Smooth muscle cell (in vitro differentiated cells): ENCODE results near the gene AJAP1. TPM values are rescaled to one million over a fixed set of nuclear protein-coding genes. Genes with fewer than 3 reads are reported as not detected.

Experiments used
- DNase-seq: peaks from one replicate; lab custom pipeline; 2025; ENCODE audit not compliant: unreplicated experiment; lab: John Stamatoyannopoulos, UW
- H2AFZ ChIP-seq: fragments of 200-600 bp; sonication (generic); 2 replicates; pipeline ENCODE4 v1.6.0; 2016; ENCODE audit warnings: antibody characterized with exemption, low read depth, mild to moderate bottlenecking
- H3F3A ChIP-seq: fragments of 200-600 bp; sonication (generic); 2 replicates; pipeline ENCODE4 v1.6.0; 2017; ENCODE audit warnings: antibody characterized with exemption, low read depth
- H3K27ac ChIP-seq: fragments of 200-600 bp; sonication (generic); 2 replicates; pipeline ENCODE4 v1.5.1; 2016; ENCODE audit warnings: low read depth, mild to moderate bottlenecking
- H3K27me3 ChIP-seq: fragments of 200-600 bp; sonication (generic); 2 replicates; pipeline ENCODE4 v1.6.1; 2016; ENCODE audit warnings: low read depth, mild to moderate bottlenecking
- H3K36me3 ChIP-seq: fragments of 200-600 bp; sonication (generic); 2 replicates; pipeline ENCODE4 v1.5.1; 2016; ENCODE audit warnings: low read depth
- H3K4me1 ChIP-seq: fragments of 200-600 bp; sonication (generic); 2 replicates; pipeline ENCODE4 v1.5.1; 2016; ENCODE audit warnings: low read depth
- H3K4me2 ChIP-seq: fragments of 200-600 bp; sonication (generic); 2 replicates; pipeline ENCODE4 v1.6.0; 2016; ENCODE audit warnings: mild to moderate bottlenecking
- H3K4me3 ChIP-seq: fragments of 200-600 bp; sonication (generic); 2 replicates; pipeline ENCODE4 v1.5.1; 2016; ENCODE audit warnings: mild to moderate bottlenecking
- H3K79me2 ChIP-seq: fragments of 200-600 bp; sonication (generic); 2 replicates; pipeline ENCODE4 v1.6.0; 2016; ENCODE audit warnings: low read depth, mild to moderate bottlenecking
- H3K9ac ChIP-seq: fragments of 200-600 bp; sonication (generic); 2 replicates; pipeline ENCODE4 v1.6.0; 2016; ENCODE audit warnings: low read depth
- H3K9me3 ChIP-seq: fragments of 200-600 bp; sonication (generic); replicated peaks from 2 replicates; pipeline ENCODE4 v1.5.1; 2016; ENCODE audit warnings: low read depth
- H4K20me1 ChIP-seq: fragments of 200-600 bp; sonication (generic); 2 replicates; pipeline ENCODE4 v1.6.0; 2016; ENCODE audit warnings: low read depth
- CTCF ChIP-seq: fragments of 200-600 bp; sonication (generic); IDR thresholded peaks from 2 replicates; pipeline ENCODE4 v1.5.1; 2017; ENCODE audit warnings: borderline replicate concordance, mild to moderate bottlenecking, antibody characterized with exemption; ENCODE audit not compliant: insufficient read depth, poor library complexity, severe bottlenecking
- WGBS: methylation state at CpG from one replicate; pipeline ENCODE4 v1.1.7; 2016; ENCODE audit warnings: low lambda C conversion rate; 5-methylcytosine and 5-hydroxymethylcytosine counted together
- polyA plus RNA-seq: library from polyadenylated mRNA; unstranded; fragments of >200 nt; fragmentation: Nextera tagmentation; extraction: Ambion mirVana; gene quantifications from 2 replicates; pipeline ENCODE4 v1.2.1, GENCODE V29; 2016
- total RNA-seq: library from RNA; depleted of rRNA; stranded (reverse); fragments of >200 nt; gene quantifications from 2 replicates; pipeline ENCODE4 v1.2.3, GENCODE V29; 2014

Gene AJAP1
- total and polyA plus RNA-seq, 2 experiments from 2014 or later: 0.10 to 0.58 TPM

- WGBS: 86% methylated on average over 6 of the region's 6 CpGs
- Histone ChIP-seq H3K9me3 (no peaks in the 10 kb centered on the region), H3K9ac (no peak overlapping the region), H3K27me3 (no peaks in the 10 kb centered on the region), H3K79me2 (no peaks in the 10 kb centered on the region), H3K4me2 (no peak overlapping the region), H3F3A (no peaks in the 10 kb centered on the region), H3K36me3 (no peaks in the 10 kb centered on the region), H3K4me1 (no peaks in the 10 kb centered on the region), H3K4me3 (no peak overlapping the region), H2AFZ (no peak overlapping the region), H3K27ac (no peak overlapping the region), H4K20me1 (no peaks in the 10 kb centered on the region)
- no peak for DNase-seq
- no peak for TF ChIP-seq CTCF
These were observed 49.2 kb downstream of the AJAP1 start for GRCh38 chr1:4703646-4704045.

- Histone ChIP-seq H3K9me3 (no peaks in the 10 kb centered on the region), H3K27me3 (peaks cover 16% of the 10 kb centered on the region), H3K9ac (no peak overlapping the region), H3K4me2 (no peak overlapping the region), H3K79me2 (no peaks in the 10 kb centered on the region), H3K36me3 (no peaks in the 10 kb centered on the region), H2AFZ (no peak overlapping the region), H3K4me1 (peaks cover 17% of the 10 kb centered on the region), H4K20me1 (no peaks in the 10 kb centered on the region), H3F3A (no peaks in the 10 kb centered on the region), H3K4me3 (no peak overlapping the region), H3K27ac (no peak overlapping the region)
- WGBS: 76% methylated on average over 4 of the region's 5 CpGs
- no peak for DNase-seq
- no peak for TF ChIP-seq CTCF
These were observed 54.6 kb downstream of the AJAP1 start for GRCh38 chr1:4708840-4709507.

- TF ChIP-seq CTCF: no peak
- H3K4me3 ChIP-seq: no peak overlapping the region
- H3K9ac ChIP-seq: no peak overlapping the region
- H3F3A ChIP-seq: no peaks in the 10 kb centered on the region
- H3K4me2 ChIP-seq: no peak overlapping the region
- no peak overlapping the region for H2AFZ ChIP-seq
- H3K4me1 ChIP-seq: peaks cover 17% of the 10 kb centered on the region
- no peaks in the 10 kb centered on the region for H3K36me3 ChIP-seq
- 88% methylated on average over 5 of the region's 5 CpGs for WGBS
- H3K9me3 ChIP-seq: no peaks in the 10 kb centered on the region
- H3K27me3 ChIP-seq: peaks cover 16% of the 10 kb centered on the region
- H3K27ac ChIP-seq: no peak overlapping the region
- no peak for DNase-seq
- H3K79me2 ChIP-seq: no peaks in the 10 kb centered on the region
- no peaks in the 10 kb centered on the region for H4K20me1 ChIP-seq
These were observed 55.2 kb downstream of the AJAP1 start for GRCh38 chr1:4709641-4710040.
